Measurements from ENCODE around the gene CDS1.

CDS1 gene

DNA sequence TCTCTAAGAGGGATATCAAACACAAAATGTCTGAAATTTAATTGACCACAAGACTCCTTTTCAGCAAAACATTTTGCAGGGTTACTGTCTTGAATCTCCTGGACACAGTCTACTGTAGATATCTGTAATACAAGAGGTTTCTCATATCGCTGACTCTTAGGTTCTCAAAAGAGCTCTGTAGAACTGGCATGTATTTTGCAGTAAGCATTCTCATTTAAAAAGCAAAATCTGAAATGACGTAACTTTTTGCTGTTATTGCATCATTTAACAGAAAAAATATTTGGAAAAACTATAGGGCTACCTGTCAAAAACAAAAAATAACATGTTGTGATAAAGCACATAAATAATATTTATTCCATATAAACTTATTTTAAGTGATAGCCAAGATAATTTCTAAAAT is 114.2 kb downstream of the CDS1 start:
- no peak for DNase-seq
- in situ Hi-C loops (cut with MboI; ENCODE audit: low pct_unique_long_range_greater_than_20kb, low sequenced_read_pairs), result no loop called here

GRCh38 chr4:84697615-84698201 is 114.8 kb downstream of the CDS1 start:
- in situ Hi-C loops (cut with MboI; ENCODE audit: low pct_unique_long_range_greater_than_20kb, low sequenced_read_pairs), result no loop called here
- DNase-seq, result no peak

DNA sequence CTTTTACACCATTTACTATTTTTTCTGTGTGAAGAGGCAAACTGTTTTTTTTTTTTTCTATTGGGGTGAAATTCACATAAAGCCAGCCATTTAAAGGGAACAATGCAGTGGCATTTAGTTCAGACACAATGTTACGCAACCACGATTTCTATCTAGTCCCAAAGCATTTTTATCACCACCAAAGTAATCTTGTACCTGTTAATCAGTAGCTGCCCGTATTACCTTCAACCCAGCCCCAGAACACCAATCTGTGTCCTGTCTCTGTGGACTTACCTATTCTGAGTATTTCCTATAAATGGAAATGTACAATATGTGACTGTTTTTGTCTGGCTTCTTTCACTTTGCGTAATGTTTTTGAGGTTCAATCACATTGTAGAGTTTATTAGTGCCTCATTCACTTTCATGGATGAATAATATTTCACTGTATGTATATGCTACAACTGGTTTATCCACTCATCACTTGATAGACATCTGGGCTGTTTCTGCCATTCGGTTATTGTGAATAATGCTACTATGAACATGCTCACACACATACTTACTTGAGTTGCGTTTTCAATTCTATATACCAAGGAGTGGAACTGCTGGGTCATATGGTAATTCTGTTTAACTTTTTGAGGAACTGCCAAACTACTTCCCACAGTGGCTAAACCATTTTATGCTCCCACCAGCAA is 116.2 kb downstream of the CDS1 start:
- in situ Hi-C loops (cut with MboI; ENCODE audit: low pct_unique_long_range_greater_than_20kb, low sequenced_read_pairs), result no loop called here
- DNase-seq, result no peak
